OCI-LY1 (cell line): Measurements from ENCODE around the gene ATP5F1B.

Experiments
- H2AFZ ChIP-seq: fragments of 200-600 bp; sonication (generic), shearing (Covaris generic); 2 replicates; pipeline ENCODE4 v1.6.0; 2014; ENCODE audit warnings: antibody characterized with exemption, mild to moderate bottlenecking, low read length
- H3F3A ChIP-seq: fragments of 200-600 bp; sonication (generic), shearing (Covaris generic); 2 replicates; pipeline ENCODE4 v1.6.0; 2014; ENCODE audit warnings: mild to moderate bottlenecking, antibody characterized with exemption, low read length, moderate library complexity; ENCODE audit not compliant: insufficient read depth
- H3K27ac ChIP-seq: fragments of 200-600 bp; sonication (generic); 2 replicates; pipeline ENCODE4 v1.5.1; 2014; ENCODE audit warnings: low read length, mixed run types, mild to moderate bottlenecking, low read depth; ENCODE audit not compliant: poor library complexity, severe bottlenecking
- H3K27me3 ChIP-seq: fragments of 200-600 bp; sonication (generic); 2 replicates; pipeline ENCODE4 v1.6.0; 2014; ENCODE audit warnings: antibody characterized with exemption, mild to moderate bottlenecking, low read length, moderate library complexity; ENCODE audit not compliant: insufficient read depth
- H3K36me3 ChIP-seq: fragments of 200-600 bp; sonication (generic); 2 replicates; pipeline ENCODE4 v1.6.1; 2014; ENCODE audit warnings: mild to moderate bottlenecking, antibody characterized with exemption, low read length, moderate library complexity, mixed read lengths; ENCODE audit not compliant: insufficient read depth
- H3K4me1 ChIP-seq: fragments of 200-600 bp; sonication (generic); 2 replicates; pipeline ENCODE4 v1.5.1; 2014; ENCODE audit warnings: mild to moderate bottlenecking, low read length, moderate library complexity; ENCODE audit not compliant: insufficient read depth, severe bottlenecking
- H3K4me2 ChIP-seq: fragments of 200-600 bp; sonication (generic), shearing (Covaris generic); 2 replicates; pipeline ENCODE4 v1.6.1; 2014; ENCODE audit warnings: low read length
- H3K4me3 ChIP-seq: fragments of 200-600 bp; sonication (generic); 2 replicates; pipeline ENCODE4 v1.5.1; 2014; ENCODE audit warnings: low read length, low read depth, mild to moderate bottlenecking, mixed read lengths; ENCODE audit not compliant: poor library complexity, severe bottlenecking
- H3K79me2 ChIP-seq: fragments of 200-600 bp; shearing (Covaris generic); 2 replicates; pipeline ENCODE4 v1.6.1; 2016; ENCODE audit warnings: mixed run types, low read length, mixed read lengths; ENCODE audit not compliant: insufficient read depth
- H3K9ac ChIP-seq: fragments of 200-600 bp; sonication (generic), shearing (Covaris generic); 2 replicates; pipeline ENCODE4 v1.6.1; 2014; ENCODE audit warnings: mild to moderate bottlenecking, low read length, mixed read lengths
- H3K9me2 ChIP-seq: fragments of 200-600 bp; sonication (generic), shearing (Covaris generic); 2 replicates; pipeline ENCODE4 v1.6.1; 2014; ENCODE audit warnings: low read depth, mild to moderate bottlenecking, low read length, mixed read lengths
- H3K9me3 ChIP-seq: fragments of 200-600 bp; shearing (Covaris generic); 2 replicates; pipeline ENCODE4 v1.6.1; 2014; ENCODE audit warnings: low read length, mixed read lengths
- H4K20me1 ChIP-seq: fragments of 200-600 bp; sonication (generic), shearing (Covaris generic); 2 replicates; pipeline ENCODE4 v1.6.0; 2016; ENCODE audit warnings: mild to moderate bottlenecking, low read length; ENCODE audit not compliant: insufficient read depth
- CTCF ChIP-seq: fragments of 200-600 bp; sonication (generic), shearing (Covaris generic); IDR thresholded peaks from 2 replicates; pipeline ENCODE4 v1.5.1; 2017; ENCODE audit warnings: mild to moderate bottlenecking, antibody characterized with exemption, low read length, moderate library complexity, mixed read lengths
- EZH2 ChIP-seq: fragments of 200-600 bp; sonication (generic), shearing (Covaris generic); IDR thresholded peaks from 2 replicates; pipeline ENCODE4 v1.8.0; 2017; ENCODE audit warnings: borderline replicate concordance, mixed run types, mild to moderate bottlenecking, antibody characterized with exemption, low read length, moderate library complexity, mixed read lengths

ATP5F1B gene

GRCh38 chr12:56682323-56682722 is 36.5 kb upstream of the ATP5F1B start:
- H3F3A ChIP-seq = no peaks in the 10 kb centered on the region; the same call in 1 of the 2 replicates
- peaks cover 29% of the 10 kb centered on the region for H3K4me1 ChIP-seq
- H3K79me2 ChIP-seq = peaks cover 100% of the 10 kb centered on the region
- peaks cover 90% of the 10 kb centered on the region for H3K36me3 ChIP-seq
- no peak overlapping the region for H3K4me3 ChIP-seq
- no peak overlapping the region for H2AFZ ChIP-seq
- no peak for TF ChIP-seq EZH2
- TF ChIP-seq CTCF = no peak
- no peaks in the 10 kb centered on the region for H3K27me3 ChIP-seq
- H3K9me3 ChIP-seq = no peaks in the 10 kb centered on the region
- H4K20me1 ChIP-seq = peaks cover 6% of the 10 kb centered on the region; the same call in 1 of the 2 replicates
- H3K4me2 ChIP-seq = no peak overlapping the region
- H3K27ac ChIP-seq = no peak overlapping the region
- H3K9ac ChIP-seq = no peak overlapping the region
- H3K9me2 ChIP-seq = no peaks in the 10 kb centered on the region

- H3K36me3 ChIP-seq = peaks cover 88% of the 10 kb centered on the region
- H3K79me2 ChIP-seq = peaks cover 100% of the 10 kb centered on the region
- H3K27ac ChIP-seq = no peak overlapping the region
- peaks cover 6% of the 10 kb centered on the region; the same call in 1 of the 2 replicates for H4K20me1 ChIP-seq
- TF ChIP-seq CTCF (no peak), EZH2 (no peak)
- H3K9me2 ChIP-seq = no peaks in the 10 kb centered on the region
- H2AFZ ChIP-seq = no peak overlapping the region
- H3K4me3 ChIP-seq = no peak overlapping the region
- peaks cover 18% of the 10 kb centered on the region for H3K4me1 ChIP-seq
- no peak overlapping the region for H3K9ac ChIP-seq
- H3K4me2 ChIP-seq = no peak overlapping the region
- H3K27me3 ChIP-seq = no peaks in the 10 kb centered on the region
- no peaks in the 10 kb centered on the region for H3K9me3 ChIP-seq
- peaks cover 4% of the 10 kb centered on the region; the same call in 1 of the 2 replicates for H3F3A ChIP-seq
Observed at GRCh38 chr12:56679883-56680575, 34.2 kb upstream of the ATP5F1B start.

- Histone ChIP-seq H3K4me1 (peaks cover 6% of the 10 kb centered on the region), H3K4me3 (no peak overlapping the region), H2AFZ (no peak overlapping the region), H4K20me1 (peaks cover 6% of the 10 kb centered on the region; the same call in 1 of the 2 replicates), H3K9me3 (no peaks in the 10 kb centered on the region), H3F3A (peaks cover 4% of the 10 kb centered on the region; the same call in 1 of the 2 replicates), H3K27me3 (no peaks in the 10 kb centered on the region), H3K4me2 (no peak overlapping the region), H3K27ac (no peak overlapping the region), H3K36me3 (peaks cover 83% of the 10 kb centered on the region), H3K9ac (no peak overlapping the region), H3K79me2 (peaks cover 95% of the 10 kb centered on the region), H3K9me2 (no peaks in the 10 kb centered on the region)
- no peak for TF ChIP-seq CTCF
Observed at GRCh38 chr12:56678852-56679251, 33.1 kb upstream of the ATP5F1B start.
